Limb (tissue), 2 donors: ENCODE results near the gene MAN1A2.

ENCODE experiments used
- DNase-seq, 2 donors: peaks; one replicate each; pipeline ENCODE4 v3.0.0-alpha.2; 2016; ENCODE audit errors: extremely low spot score in 2 of 2

Gene MAN1A2

GRCh38 chr1:117574161-117574835 lies 207.0 kb downstream of the MAN1A2 start:
- peak in 1 of 2 donors; percentile 26 for DNase-seq

- DNase-seq: peak in 1 of 2 donors; percentile 23
Observed at GRCh38 chr1:117575586-117576225, 208.5 kb downstream of the MAN1A2 start.

- DNase-seq: no peak
Observed at GRCh38 chr1:117576236-117576635, 209.0 kb downstream of the MAN1A2 start.

- DNase-seq: no peak
Observed at GRCh38 chr1:117577191-117577885, 210.1 kb downstream of the MAN1A2 start.

- DNase-seq: no peak
Observed at GRCh38 chr1:117578466-117578865, 211.2 kb downstream of the MAN1A2 start.
